Prostate gland (tissue), 2 donors: ENCODE measurements around the gene KCNQ1.

Experiments
- POLR2A ChIP-seq: fragments of 450-650 bp; IDR thresholded peaks from one replicate; pipeline ENCODE4 v1.6.1; 2016; ENCODE audit warnings: antibody characterized with exemption, mild to moderate bottlenecking
- POLR2AphosphoS5 ChIP-seq: sonication (generic); formaldehyde crosslinking; IDR thresholded peaks from one replicate; pipeline ENCODE4 v1.6.1; 2017; ENCODE audit warnings: antibody characterized with exemption
- TF ChIP-seq, protein P1 (sequence below), 4 experiments: fragments of 200-600 bp in 2 of 4; fragments of 450-650 bp in 2 of 4; sonication (generic) in 2 of 4; IDR thresholded peaks; 1 replicate in 3 of 4; 2 replicates in 1 of 4; pipeline ENCODE4 v1.5.1; 2016 to 2019; ENCODE audit warnings: antibody characterized with exemption in 4 of 4, mild to moderate bottlenecking in 2 of 4, moderate library complexity in 2 of 4

DNA sequence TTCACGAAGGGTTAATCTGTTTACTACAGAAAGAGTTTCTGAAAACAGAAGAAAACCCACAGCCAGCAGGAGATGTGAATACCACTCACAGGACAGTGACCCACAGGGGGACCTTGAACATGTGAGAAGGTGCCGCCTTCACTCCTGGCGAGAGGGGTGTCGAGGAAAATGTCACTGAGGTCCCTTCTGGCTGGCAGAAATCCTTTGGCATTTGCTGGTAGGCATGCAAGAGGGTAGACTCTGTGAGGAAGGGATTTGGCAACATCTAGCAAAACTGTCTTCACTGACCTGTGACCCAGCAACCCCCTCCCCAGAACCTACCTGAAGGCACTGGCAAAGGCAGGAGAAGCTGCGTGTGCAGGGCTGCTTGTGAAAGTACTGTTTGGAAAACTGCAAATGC is 8.6 kb downstream of the KCNQ1 start:
- TF ChIP-seq, protein P1, sequence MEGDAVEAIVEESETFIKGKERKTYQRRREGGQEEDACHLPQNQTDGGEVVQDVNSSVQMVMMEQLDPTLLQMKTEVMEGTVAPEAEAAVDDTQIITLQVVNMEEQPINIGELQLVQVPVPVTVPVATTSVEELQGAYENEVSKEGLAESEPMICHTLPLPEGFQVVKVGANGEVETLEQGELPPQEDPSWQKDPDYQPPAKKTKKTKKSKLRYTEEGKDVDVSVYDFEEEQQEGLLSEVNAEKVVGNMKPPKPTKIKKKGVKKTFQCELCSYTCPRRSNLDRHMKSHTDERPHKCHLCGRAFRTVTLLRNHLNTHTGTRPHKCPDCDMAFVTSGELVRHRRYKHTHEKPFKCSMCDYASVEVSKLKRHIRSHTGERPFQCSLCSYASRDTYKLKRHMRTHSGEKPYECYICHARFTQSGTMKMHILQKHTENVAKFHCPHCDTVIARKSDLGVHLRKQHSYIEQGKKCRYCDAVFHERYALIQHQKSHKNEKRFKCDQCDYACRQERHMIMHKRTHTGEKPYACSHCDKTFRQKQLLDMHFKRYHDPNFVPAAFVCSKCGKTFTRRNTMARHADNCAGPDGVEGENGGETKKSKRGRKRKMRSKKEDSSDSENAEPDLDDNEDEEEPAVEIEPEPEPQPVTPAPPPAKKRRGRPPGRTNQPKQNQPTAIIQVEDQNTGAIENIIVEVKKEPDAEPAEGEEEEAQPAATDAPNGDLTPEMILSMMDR (IDR thresholded peaks at IDR 0.05) = no peak
- TF ChIP-seq POLR2A (no peak), POLR2AphosphoS5 (no peak)
